ENCODE results near the gene SPOCK1. TPM values are rescaled to one million over a fixed set of nuclear protein-coding genes. Genes with fewer than 3 reads are reported as not detected.

SPOCK1 gene
- total and polyA plus RNA-seq, 2 donors (not counting 3 experiments of a cell fraction or from before 2014, with no cell fraction given) = 144 to 280 TPM

GRCh38 chr5:137016783-137017324 is 482.3 kb downstream of the SPOCK1 start:
- H3K79me2 ChIP-seq (ENCODE audit: control insufficient read depth, insufficient read depth, low read length) = no peaks in the 10 kb centered on the region
- CTCF ChIA-PET = no interaction called here

More at GRCh38 chr5:137016783-137017324, 482.3 kb downstream of the SPOCK1 start:
- H3K9me3 ChIP-seq (replicated peaks; ENCODE audit: control insufficient read depth, insufficient read depth, low read length) = no peaks in the 10 kb centered on the region
- no peak overlapping the region for H3K9ac ChIP-seq (replicated peaks; ENCODE audit: extremely low read depth, insufficient read depth, low read length)
- no peaks in the 10 kb centered on the region for H3K36me3 ChIP-seq (ENCODE audit: control insufficient read depth in 2 of 2, extremely low read depth in 1 of 2, insufficient read depth in 2 of 2, low read length in 2 of 2)
- H3K4me2 ChIP-seq (ENCODE audit: insufficient read depth, low read length) = no peak overlapping the region
- no peak overlapping the region for H2AFZ ChIP-seq (ENCODE audit: low read depth, low read length)
- FAIRE-seq = no peak
- dilution Hi-C loops (cut with MboI; ENCODE audit: extremely low pct_ligation_motif_present, low sequenced_read_pairs) (no loop called here), intact Hi-C loops (cut with micrococcal nuclease) (no loop called here)
- no peak overlapping the region for H3K4me3 ChIP-seq (replicated peaks in 1 of 3; ENCODE audit: insufficient read depth in 1 of 3, low read depth in 1 of 3, low read length in 3 of 3)
- BruUV-seq (replicated peaks) = no TSS peak
- DNase-seq (ENCODE audit: low read depth, low spot score) = no peak
- H3K27me3 ChIP-seq (ENCODE audit: control insufficient read depth in 2 of 2, insufficient read depth in 2 of 2, low read length in 2 of 2) = no peaks in the 10 kb centered on the region
- H3K9me1 ChIP-seq (replicated peaks; ENCODE audit: control insufficient read depth, extremely low read depth, insufficient read depth, low read length) = no peaks in the 10 kb centered on the region
- no peak overlapping the region for H3K27ac ChIP-seq (ENCODE audit: insufficient read depth, low read depth, low read length)
- POLR2A ChIA-PET = no interaction called here
- no peak for TF ChIP-seq CTCF (IDR thresholded peaks at IDR 0.05; ENCODE audit: extremely low read depth in 1 of 2, insufficient read depth in 1 of 2, low read depth in 1 of 2, low read length in 2 of 2)
- H3K4me1 ChIP-seq (ENCODE audit: control insufficient read depth, extremely low read depth, insufficient read depth, low read length) = no peaks in the 10 kb centered on the region
- H4K20me1 ChIP-seq (replicated peaks; ENCODE audit: control insufficient read depth, extremely low read depth, insufficient read depth, low read length) = no peaks in the 10 kb centered on the region

Measured in endothelial cell of umbilical vein (primary cell).